NCI-H146 (cell line): ENCODE measurements around the gene ANKMY1.

Experiments
- DNase-seq: peaks from one replicate; lab custom pipeline; 2025; lab: John Stamatoyannopoulos, UW

The ANKMY1 gene

DNA sequence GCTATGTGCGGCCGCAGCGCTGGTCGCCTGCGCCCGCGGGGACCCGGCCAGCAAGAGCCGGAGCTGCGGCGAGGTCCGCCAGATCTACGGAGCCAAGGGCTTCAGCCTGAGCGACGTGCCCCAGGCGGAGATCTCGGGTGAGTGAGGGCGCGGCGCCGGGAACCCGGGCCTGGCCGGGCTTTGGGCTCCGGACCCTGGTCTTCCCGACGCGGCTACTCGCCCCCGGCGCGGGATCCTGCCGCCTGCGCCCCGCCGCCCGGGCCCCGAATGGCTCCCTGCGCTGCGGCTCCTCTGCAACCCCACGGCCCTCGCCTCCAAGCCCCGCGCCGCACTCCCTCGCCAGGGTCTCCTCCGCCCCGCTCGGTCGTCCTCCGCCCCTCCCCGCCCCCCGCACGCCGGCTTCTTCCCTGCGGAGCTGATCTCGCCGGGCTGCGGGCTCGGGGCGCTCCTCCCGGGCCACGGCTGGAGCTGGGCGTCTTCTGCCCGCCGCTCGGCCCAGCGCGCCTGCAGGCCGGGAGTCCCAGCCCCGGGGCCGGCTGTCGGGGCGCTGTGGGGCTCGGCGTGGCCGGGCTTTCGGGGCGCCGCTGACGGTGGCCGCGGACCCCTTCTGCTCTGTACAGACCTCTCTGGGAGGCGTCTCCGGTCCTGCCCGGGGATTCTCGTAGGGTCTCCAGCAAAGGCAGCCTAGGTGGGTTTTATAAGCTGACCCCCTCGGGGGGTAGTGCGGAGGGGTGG lies 121.7 kb downstream of the ANKMY1 start:
- peak; percentile 54 for DNase-seq

DNA sequence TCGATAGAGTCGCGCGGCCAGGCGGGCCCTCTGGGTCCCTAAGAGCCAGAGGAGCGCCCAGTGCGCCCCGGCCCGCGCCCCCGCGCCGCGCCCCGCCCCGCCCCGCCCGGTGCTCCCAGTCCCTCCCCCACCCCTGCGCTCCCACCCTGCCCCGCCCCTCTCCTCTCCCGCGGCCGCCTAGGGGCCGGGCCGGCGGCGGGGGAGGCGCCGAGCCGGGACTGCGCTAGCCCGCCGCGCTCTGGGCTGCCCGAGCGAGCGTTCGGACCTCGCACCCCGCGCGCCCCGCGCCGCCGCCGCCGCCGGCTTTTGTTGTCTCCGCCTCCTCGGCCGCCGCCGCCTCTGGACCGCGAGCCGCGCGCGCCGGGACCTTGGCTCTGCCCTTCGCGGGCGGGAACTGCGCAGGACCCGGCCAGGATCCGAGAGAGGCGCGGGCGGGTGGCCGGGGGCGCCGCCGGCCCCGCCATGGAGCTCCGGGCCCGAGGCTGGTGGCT lies 122.3 kb downstream of the ANKMY1 start, which contains the start of gene GPC1:
TSS of gene GPC1 (plus strand) at position 207 of the 491 bp plus-strand sequence. CDS start at position 463, 256 bp downstream.
- DNase-seq: peak; percentile 71

DNA sequence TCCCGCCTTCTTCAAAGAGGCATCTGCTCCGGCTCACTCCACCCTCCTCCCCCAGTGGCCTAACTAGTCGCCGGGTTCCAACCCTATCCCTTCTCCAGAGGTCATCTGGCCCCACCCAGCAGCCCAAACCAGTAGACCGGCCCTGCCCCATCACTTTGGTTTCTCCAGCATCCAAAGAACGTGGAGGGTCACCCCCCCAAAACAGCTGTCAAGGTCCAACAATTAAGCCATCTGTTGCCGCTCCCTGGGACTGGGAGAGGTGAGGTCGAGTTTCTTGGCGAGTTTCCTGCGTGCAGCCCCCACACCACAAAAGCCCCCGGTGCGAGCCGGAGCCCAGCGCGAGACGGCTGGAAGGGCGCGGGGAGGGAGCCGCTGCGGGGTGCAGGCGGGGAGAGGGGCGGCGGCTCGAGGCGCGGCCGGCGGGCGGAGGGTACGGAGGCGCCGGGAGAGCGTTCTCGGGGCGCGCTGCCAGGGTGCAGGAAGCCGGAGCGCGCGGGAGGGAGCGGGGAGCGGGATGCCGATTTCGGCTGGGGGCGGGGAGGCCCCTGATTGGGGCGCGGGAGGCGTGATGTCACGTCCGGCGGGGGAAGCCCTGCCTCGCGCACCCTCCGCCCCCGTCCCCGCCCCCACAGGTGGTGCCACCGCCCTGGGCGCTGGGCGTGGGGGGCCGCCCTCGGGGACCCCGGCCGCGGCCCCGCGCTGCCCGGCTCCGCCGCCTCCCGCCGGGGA lies 122.9 kb downstream of the ANKMY1 start:
- peak; percentile 82 for DNase-seq

DNA sequence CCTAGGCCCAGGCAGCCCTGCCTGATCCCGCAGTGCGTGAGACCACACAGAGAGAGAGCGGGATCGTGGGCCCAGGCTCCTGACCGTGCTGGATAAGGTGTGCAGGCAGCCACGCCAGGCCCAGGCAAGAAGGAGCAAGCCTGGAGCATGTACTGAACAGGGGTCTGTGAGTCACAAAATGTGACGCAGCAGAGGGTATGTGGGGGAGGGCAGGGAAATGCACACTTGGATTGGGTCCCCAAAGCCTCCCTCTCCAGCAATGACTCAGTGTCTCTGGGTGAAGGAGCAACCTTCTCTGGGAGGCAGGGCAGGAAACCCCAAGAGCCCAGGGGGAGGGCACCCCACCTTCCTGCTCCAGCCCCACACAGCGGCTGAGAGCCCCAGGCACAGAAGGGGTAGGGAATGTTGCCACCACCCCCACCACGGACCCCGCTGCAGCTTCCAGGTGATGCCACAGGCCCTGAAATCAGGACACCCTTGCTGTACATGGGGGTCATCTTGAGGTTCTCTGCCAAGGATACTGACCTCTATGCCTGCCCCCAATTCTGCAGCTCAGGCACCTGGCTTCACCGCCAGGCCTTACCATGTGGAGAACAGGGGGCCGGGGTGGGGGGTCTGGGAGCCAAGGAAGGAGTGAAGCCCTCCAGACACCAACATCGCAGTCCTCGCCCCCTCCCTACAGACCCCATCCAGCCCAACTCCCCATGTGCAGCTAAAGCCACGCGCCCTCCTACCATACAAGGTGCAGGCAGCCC lies 123.6 kb downstream of the ANKMY1 start:
- DNase-seq: no peak

DNA sequence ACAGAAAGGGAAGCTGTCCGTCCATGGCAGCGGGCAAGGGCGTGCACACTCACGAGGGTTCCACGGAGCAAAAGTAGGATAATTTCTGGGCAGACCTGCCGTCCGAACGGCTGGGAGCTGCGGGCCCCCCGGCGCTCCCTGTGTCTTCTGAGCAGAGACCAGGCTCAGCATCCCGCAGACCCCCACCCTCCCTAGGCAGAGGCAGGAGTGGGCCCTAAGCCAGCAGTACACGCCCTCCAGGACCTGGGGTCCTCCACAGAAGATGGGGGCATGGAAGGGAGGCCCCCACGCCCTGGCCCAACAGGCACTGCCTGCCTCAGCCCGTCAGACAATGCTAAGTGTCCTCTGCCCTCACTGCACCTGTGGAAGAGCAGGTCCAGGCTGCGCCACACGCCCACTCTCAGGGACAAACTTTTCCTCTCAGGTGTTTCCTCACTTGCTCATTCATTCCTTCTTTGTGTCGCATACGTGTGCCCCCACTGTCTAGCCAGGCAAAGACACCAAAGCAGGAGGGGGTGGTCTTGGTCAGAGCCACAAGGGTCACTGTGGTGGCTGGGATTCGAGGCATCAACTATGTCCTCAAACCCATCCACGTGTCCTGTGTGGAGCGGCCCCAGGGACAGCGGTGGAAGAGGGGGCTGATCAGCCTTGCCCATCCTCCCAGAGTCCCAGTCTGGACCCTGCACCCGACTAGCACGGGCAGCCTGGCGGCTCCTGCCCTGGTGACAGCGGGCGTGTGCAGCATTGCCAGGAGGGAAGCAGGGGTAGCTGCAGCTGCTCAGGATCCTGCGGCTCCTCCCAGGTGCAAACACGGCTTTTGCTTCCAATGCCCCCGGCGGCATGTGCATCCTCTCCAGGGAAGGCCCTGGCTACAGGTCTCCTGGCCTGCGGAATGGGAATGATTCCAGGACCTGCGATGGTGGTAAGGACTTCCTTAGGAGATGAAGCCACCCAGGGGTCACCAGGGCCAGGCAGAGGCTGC lies 124.7 kb downstream of the ANKMY1 start:
- DNase-seq: peak; percentile 26

DNA sequence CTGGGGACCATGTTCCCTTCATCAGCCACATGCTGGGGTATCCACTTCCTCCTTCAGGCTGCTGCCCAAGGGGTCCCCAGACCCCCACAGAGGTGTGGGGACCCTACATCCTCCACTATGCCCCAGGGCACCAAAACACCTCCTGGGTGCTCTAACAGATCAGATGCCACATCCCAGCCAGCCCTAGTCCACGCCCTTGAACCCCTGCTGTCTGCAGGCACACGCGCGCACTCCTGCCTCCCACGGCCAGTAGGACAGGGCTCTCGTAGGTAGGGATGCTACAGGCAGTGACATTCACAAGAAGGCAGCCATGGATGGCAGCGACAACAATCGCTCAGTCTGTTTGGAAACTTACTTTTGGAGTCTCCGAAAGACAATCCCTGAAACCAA lies 125.4 kb downstream of the ANKMY1 start:
- DNase-seq: no peak

DNA sequence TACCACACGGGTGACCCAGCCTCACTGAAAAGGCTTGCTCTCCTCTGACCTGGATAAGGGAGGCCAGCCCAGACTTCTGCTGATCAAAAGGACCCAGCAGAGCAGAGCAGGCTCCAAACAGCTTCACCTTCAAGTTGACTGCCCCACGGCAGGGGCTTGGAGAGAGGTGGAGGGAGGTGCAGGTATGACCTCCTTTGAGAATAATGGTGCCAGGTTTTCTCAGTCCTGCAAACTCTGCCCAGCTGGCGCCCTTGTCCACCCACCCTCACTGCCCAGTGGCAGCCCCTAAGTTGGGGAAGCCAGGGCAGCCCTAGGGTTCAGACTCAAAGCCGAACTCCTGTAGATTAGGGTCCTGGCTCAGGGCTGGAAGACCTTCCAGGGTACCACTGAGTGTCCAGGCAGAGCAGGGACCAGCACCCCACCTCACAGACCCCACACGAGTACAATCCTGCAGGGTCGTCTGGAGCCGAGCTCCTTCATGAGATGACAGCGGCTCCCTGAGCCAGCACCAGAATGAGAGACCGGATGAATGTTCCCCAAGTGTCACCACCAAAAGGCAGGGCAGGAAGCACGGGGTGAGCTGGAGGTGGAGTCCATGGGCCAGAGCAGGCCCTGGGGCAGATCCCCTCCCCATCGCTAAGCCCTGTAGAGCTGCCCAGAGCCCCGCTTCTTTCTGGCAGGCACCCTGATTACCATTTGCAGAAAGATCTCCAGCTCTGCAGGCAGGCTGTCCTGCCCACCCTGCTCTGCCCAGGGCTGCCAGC lies 125.9 kb downstream of the ANKMY1 start:
- no peak for DNase-seq

DNA sequence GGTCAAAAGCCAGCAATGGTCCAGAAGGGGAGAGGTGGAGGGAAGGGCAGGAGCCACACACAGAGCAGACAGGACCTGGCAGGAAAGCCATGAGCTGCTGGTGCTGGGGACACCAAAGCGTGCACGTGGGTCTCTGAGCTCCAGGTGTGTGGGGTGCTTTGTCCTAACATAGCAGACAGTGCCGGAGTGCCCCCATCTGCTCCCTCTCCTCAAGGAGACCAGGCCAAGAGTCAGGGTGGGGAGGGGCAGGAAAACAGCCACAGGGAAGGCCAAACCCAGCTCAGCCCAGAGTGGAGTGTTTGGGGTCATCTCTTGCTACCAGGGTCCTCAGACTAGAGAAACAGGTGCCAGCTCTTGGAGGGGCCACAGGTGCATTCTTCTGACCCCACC lies 126.5 kb downstream of the ANKMY1 start:
- DNase-seq: no peak

DNA sequence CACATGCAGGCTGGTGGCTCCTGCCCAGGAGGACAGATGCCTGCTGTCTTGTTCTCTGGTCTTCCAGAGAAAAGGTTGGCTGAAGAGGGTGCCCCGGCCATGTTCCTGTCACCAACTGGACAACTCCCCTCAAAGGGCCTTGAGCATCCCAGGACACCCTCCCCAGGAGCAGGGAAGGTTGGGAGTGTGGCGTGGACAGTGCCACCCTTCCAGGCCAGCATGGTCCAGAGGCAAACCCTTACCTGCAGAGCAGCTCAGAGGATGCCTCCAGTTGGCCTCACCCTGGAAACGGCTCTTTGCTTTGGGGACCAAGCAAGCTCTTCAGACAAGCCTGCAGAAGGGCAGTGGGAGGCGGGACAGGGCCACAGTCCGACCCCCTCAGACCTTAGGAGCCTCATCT lies 127.2 kb downstream of the ANKMY1 start:
- DNase-seq: no peak

DNA sequence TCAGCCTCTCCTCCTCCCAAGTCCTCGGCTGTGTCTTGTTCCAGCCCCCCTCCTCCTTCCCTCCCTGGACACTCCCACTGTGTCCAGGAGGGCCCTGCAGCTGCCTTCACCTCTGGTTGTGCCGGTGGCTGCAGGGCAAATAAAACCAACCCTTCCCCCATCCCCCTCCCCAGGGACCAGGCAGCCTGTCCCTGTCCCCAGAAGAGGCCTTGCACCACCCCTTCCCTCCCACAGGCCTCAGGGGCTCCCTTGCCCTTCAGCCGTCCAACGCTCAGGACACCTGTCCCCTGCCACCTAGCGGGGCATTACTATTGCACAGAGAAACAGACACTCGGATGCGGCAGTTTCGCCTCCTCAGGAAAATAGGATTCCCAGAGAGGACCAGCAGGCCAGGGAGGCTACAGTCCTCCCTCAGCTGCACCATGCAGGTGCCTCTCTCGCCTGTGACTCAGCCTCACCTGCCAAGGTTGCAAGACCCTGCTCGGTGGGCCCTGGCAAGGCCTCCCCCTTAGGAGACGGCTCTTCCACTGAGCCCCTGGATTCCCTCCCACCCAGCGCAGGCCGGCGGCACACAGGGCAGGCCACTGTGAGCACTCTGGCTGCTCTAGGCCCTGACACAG lies 127.8 kb downstream of the ANKMY1 start:
- no peak for DNase-seq
